A673 (cell line): ENCODE measurements around the gene CADPS2.

Source experiments
- EZH2 ChIP-seq: fragments of 200-600 bp; sonication (generic); IDR thresholded peaks from 2 replicates; pipeline ENCODE4 v1.6.1; 2017; ENCODE audit warnings: borderline replicate concordance, low read depth, mild to moderate bottlenecking, mixed read lengths, antibody characterized with exemption, low read length; ENCODE audit not compliant: poor library complexity, severe bottlenecking
- TF ChIP-seq, protein P1 (sequence below): fragments of 300-800, 200-600 bp; sonication (generic); conservative IDR thresholded peaks from 2 replicates; pipeline ENCODE4 v1.5.1; 2017; ENCODE audit warnings: low read depth, mild to moderate bottlenecking, antibody characterized with exemption, low read length, moderate library complexity, mixed read lengths

DNA sequence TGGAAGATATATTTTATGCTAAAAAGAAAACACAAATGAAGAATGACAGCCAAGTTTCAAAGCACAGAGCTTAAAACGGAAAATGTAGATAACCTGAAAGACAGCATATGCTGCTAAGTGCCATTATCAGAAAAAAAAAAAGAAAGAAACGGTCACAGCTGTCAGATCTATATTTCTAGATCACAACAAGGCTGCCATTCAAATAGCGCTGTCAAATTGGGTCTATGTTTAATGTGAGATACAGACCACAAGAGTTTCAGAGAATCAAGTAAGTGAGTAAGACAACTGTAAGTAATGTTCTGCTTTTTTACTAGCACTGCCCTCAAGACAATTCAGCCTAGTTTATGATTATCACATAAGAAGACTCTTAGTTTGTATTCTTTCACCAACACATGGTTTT is 117.4 kb downstream of the CADPS2 start:
- TF ChIP-seq, protein P1, sequence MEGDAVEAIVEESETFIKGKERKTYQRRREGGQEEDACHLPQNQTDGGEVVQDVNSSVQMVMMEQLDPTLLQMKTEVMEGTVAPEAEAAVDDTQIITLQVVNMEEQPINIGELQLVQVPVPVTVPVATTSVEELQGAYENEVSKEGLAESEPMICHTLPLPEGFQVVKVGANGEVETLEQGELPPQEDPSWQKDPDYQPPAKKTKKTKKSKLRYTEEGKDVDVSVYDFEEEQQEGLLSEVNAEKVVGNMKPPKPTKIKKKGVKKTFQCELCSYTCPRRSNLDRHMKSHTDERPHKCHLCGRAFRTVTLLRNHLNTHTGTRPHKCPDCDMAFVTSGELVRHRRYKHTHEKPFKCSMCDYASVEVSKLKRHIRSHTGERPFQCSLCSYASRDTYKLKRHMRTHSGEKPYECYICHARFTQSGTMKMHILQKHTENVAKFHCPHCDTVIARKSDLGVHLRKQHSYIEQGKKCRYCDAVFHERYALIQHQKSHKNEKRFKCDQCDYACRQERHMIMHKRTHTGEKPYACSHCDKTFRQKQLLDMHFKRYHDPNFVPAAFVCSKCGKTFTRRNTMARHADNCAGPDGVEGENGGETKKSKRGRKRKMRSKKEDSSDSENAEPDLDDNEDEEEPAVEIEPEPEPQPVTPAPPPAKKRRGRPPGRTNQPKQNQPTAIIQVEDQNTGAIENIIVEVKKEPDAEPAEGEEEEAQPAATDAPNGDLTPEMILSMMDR, result no peak
- TF ChIP-seq EZH2, result no peak
